GM12891 (cell line): ENCODE measurements around the gene EXPH5.

Source experiments
- POLR2A ChIP-seq: IDR thresholded peaks from 2 replicates; pipeline ENCODE4 v1.6.1; 2011; ENCODE audit warnings: low read depth, low read length, control low read depth
- POLR2AphosphoS5 ChIP-seq: IDR thresholded peaks from 2 replicates; pipeline ENCODE4 v1.6.1; 2011; ENCODE audit warnings: low read depth, low read length, control low read depth

GRCh38 chr11:108486828-108487227 lies 106.7 kb downstream of the EXPH5 start:
- no peak for TF ChIP-seq POLR2A
- TF ChIP-seq POLR2AphosphoS5 = no peak
